ENCODE results near the gene ARL3.

ARL3 gene

DNA sequence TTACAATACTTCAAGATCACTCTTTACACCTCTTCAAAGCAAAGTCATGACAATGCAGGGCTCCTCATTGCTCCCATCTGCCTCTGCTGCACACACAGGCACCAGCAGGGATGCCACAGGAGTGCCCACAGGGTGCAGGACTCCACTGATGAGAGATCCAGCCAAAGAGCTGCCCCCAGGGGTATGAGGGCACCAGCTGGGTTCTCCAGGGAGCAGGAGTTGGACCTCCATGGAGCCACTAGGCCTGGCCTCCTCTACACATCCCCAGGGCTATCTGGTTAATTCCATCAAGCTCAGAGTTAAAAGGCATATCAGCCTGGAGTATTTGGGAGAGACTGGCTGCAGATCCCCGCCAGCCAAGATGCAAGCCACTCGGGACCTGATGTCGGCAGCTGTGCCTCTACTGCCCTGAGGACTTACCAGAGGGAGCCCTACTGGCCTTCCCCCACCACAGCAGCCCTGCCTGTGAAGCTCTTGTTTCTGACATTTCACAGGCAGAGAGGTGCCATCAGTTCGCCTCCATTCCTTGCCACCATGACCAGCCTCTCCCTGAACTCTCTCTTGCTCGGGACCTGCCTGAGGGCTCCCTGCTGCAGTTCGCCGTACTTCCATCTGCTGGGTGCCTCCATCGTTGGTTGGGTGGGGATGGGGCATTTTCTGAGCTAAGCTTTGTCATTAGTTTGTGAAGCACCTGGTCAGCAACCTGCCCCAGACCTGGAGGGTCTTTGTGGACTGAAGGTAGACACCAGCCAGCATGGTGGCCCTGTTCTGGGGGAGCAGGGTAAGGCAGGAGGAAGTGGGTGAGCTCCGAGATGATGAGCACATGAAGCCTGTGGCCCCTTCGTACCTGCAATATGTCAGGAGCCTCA is 82.4 kb downstream of the ARL3 start:
- no peak for DNase-seq (ENCODE audit: low read depth, low spot score)
- TF ChIP-seq, protein P1, sequence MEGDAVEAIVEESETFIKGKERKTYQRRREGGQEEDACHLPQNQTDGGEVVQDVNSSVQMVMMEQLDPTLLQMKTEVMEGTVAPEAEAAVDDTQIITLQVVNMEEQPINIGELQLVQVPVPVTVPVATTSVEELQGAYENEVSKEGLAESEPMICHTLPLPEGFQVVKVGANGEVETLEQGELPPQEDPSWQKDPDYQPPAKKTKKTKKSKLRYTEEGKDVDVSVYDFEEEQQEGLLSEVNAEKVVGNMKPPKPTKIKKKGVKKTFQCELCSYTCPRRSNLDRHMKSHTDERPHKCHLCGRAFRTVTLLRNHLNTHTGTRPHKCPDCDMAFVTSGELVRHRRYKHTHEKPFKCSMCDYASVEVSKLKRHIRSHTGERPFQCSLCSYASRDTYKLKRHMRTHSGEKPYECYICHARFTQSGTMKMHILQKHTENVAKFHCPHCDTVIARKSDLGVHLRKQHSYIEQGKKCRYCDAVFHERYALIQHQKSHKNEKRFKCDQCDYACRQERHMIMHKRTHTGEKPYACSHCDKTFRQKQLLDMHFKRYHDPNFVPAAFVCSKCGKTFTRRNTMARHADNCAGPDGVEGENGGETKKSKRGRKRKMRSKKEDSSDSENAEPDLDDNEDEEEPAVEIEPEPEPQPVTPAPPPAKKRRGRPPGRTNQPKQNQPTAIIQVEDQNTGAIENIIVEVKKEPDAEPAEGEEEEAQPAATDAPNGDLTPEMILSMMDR (IDR thresholded peaks at IDR 0.05; ENCODE audit: insufficient read depth, low read length, missing control alignments) = no peak
- POLR2A ChIA-PET = interaction anchor here (1.3 kb wide), 1 partner anchor 10 kb away, joined by 3 read pairs; no protein-coding TSS in a partner anchor
- no peak overlapping the region for H3K4me3 ChIP-seq (ENCODE audit: low read depth, low read length)
- CTCF ChIA-PET = interaction anchor here (0.9 to 1.8 kb wide), 7 partner anchors 10 to 128 kb away, joined by 3 to 11 read pairs (median 3); partner anchors contain the start of genes SUFU and TRIM8

DNA sequence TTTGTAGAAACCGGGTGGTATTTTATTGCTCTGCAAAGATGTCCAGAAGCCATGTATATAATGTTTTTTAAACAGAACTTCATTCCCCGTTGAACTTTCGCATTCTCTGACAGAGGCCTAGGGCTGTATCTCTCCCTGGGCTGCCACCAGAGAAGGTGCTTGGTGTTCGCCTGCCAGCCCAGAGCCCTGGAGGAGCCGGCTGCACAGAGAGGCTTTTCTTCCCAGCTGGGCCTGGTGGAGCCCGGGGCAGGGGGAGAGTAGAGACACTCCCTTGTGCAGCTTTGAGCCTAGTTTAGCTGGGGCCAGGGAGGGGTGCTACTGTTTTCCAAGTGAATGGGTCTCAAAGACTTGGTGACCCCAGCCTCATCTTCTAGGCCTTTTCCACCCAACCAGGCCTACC is 83.5 kb downstream of the ARL3 start:
- ChIA-PET CTCF (interaction anchor here (0.7 to 1.9 kb wide), 5 partner anchors 16 to 83 kb away, joined by 3 to 5 read pairs (median 3); partner anchors contain the start of genes ARL3 and SFXN2), POLR2A (interaction anchor here (0.7 to 1.8 kb wide), 4 partner anchors 11 to 18 kb away, joined by 3 to 16 read pairs (median 7); partner anchors contain the start of gene TRIM8)
- DNase-seq (ENCODE audit: low read depth, low spot score) = no peak
- H3K4me3 ChIP-seq (ENCODE audit: low read depth, low read length) = no peak overlapping the region
- TF ChIP-seq, protein P1 (IDR thresholded peaks at IDR 0.05; ENCODE audit: insufficient read depth, low read length, missing control alignments) = no peak

DNA sequence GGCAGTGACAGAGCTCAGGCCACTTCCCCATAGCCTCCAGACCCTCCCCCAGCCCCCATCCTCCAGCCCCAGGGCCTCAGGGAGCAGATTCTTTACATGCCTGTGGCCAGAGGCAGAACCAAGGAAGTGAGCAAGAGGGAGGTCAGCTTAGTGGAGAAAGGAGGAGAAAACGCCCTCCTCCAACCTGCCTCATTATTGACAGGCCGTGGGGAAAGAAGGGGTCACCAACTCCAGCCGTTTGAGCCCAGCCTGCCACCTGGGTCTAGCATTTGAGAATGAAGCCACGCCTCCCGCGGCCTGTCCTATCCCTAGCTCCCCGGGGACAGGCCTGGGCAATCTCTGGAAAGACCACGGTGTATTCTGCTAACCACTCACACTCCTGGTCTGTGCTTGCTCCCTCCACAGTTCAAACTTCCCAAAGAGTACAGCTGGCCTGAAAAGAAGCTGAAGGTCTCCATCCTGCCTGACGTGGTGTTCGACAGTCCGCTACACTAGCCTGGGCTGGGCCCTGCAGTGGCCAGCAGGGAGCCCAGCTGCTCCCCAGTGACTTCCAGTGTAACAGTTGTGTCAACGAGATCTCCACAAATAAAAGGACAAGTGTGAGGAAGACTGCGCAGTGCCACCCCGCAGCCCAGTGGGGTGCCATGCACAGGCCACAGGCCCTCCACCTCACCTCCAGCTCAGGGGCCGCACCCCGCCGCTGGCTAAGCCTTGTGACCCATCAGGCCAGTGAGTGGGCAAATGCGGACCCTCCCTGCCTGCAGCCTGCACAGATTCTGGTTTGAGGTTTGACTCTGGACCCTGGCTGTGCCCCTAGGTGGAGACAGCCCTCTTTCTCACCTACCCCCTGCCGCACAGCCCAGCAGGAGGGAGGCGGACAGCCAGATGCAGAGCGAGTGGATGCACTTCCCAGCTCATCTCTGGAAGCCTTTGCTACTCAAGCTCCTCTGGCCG is 84.3 kb downstream of the ARL3 start:
- DNase-seq (ENCODE audit: low read depth, low spot score) = peak; percentile 57
- ChIA-PET POLR2A (interaction anchor here (0.6 to 1.8 kb wide), 4 partner anchors 11 to 273 kb away, joined by 3 to 16 read pairs (median 7); partner anchors contain the start of gene TRIM8), CTCF (interaction anchor here (0.6 to 1.9 kb wide), 8 partner anchors 15 to 90 kb away, joined by 3 to 5 read pairs (median 3); partner anchors contain the start of genes ARL3, SFXN2 and TRIM8)
- TF ChIP-seq, protein P1 (IDR thresholded peaks at IDR 0.05; ENCODE audit: insufficient read depth, low read length, missing control alignments) = no peak
- no peak overlapping the region for H3K4me3 ChIP-seq (ENCODE audit: low read depth, low read length)

DNA sequence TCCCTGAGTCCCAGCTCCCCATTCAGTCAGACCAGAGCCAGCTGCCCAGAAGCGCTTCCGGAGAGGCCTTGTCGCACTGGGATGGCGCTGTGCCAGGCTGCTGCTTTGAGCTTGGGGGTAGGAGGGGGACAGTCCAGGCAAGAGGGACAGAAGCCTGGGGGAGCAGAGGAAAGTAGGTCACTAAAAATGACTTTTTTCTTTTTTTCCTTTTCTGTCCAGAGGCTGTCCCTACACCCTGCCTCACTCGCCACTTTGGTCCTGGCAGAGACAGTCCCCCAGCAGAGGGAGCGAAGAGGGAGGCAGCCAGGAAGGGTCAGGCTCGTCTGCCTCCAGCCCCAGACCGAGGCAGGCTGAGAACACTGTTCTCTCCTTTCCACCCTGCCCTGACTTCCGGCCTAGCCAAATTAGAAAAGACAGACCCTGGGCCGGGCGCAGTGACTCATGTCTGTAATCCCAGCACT is 85.7 kb downstream of the ARL3 start:
- TF ChIP-seq, protein P1 (IDR thresholded peaks at IDR 0.05; ENCODE audit: insufficient read depth, low read length, missing control alignments) = peak; percentile 1
- H3K4me3 ChIP-seq (ENCODE audit: low read depth, low read length) = no peak overlapping the region
- DNase-seq (ENCODE audit: low read depth, low spot score) = no peak

DNA sequence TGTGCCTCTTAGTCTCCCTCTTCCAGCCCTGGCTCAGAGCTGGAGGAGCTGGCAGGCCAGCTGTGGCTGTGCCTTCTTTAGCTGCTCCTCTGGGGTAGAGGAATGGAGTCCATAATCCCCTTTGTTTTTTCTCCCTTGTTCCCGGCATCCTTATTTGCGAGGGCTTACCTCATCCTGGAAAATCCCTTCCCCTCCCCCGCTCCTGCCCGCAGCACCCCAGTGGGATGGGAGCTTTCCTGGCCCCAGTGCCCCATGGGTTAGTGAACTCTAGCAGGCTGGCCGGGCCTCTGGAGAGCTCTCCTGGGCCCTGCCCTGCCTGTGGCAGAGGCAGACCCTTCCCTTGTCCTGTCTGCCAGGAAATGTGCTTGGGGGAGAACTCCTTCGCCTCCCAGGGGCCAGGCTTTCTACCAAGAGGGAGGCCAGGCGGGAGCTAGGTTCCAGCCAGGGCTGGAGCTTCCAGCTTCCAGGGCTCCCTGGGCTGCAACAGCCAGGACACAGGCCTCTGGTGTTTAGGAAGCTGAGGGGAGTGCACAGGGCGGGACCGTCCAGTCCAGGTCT is 86.4 kb downstream of the ARL3 start:
- ChIA-PET POLR2A (interaction anchor here (1.2 to 1.6 kb wide), 4 partner anchors 14 to 124 kb away, joined by 4 to 10 read pairs (median 4); partner anchors contain the start of gene SUFU), CTCF (interaction anchor here (1.1 to 3.1 kb wide), 9 partner anchors 9 to 125 kb away, joined by 3 to 19 read pairs (median 6); partner anchors contain the start of genes ACTR1A, SUFU and TRIM8)
- TF ChIP-seq, protein P1 (IDR thresholded peaks at IDR 0.05; ENCODE audit: insufficient read depth, low read length, missing control alignments) = no peak
- no peak overlapping the region for H3K4me3 ChIP-seq (ENCODE audit: low read depth, low read length)
- no peak for DNase-seq (ENCODE audit: low read depth, low spot score)

More for the DNA sequence above, 85.7 kb downstream of the ARL3 start:
- ChIA-PET POLR2A (interaction anchor here (1.2 to 1.6 kb wide), 4 partner anchors 14 to 125 kb away, joined by 4 to 10 read pairs (median 4); partner anchors contain the start of gene SUFU), CTCF (interaction anchor here (1.1 to 3.1 kb wide), 10 partner anchors 10 to 125 kb away, joined by 3 to 19 read pairs (median 6); partner anchors contain the start of genes ACTR1A, SUFU and TRIM8)

All from AG04449 (cell line).